ENCODE data around the gene ARID4A.
"Not testable (repeated sequence)": the region's sequence is repeated elsewhere in the genome, so short reads cannot be mapped to it uniquely, and the experiment has no call there.

ARID4A gene

GRCh38 chr14:58298477-58299400 lies at the start of gene ARID4A:
Gene ARID4A (plus strand): TSS chr14:58298555. CDS start chr14:58299855, 1,300 bp downstream.
- peak within 1 kb of the TSS; percentile 98 for H3K4me3 ChIP-seq (ENCODE audit: low read depth, low read length)
- H3K27me3 ChIP-seq (ENCODE audit: insufficient read depth, low read depth, severe bottlenecking), result no peaks in the 10 kb centered on the region
- no peak for TF ChIP-seq CTCF (IDR thresholded peaks at IDR 0.05; ENCODE audit: low read depth, low read length)
- H3K27ac ChIP-seq, result peak within 1 kb of the TSS; percentile 99
- peak; percentile 92 for DNase-seq
- peaks cover 34% of the 10 kb centered on the region for H3K36me3 ChIP-seq
- H3K9me3 ChIP-seq (ENCODE audit: severe bottlenecking), result no peaks in the 10 kb centered on the region

- Histone ChIP-seq H3K27ac (no peak overlapping the region), H3K27me3 (ENCODE audit: insufficient read depth, low read depth, severe bottlenecking) (no peaks in the 10 kb centered on the region), H3K9me3 (ENCODE audit: severe bottlenecking) (no peaks in the 10 kb centered on the region), H3K36me3 (peaks cover 76% of the 10 kb centered on the region), H3K4me3 (ENCODE audit: low read depth, low read length) (no peak overlapping the region)
- no peak for DNase-seq
- no peak for TF ChIP-seq CTCF (IDR thresholded peaks at IDR 0.05; ENCODE audit: low read depth, low read length)
These were observed 48.7 kb upstream of the ARID4A start for GRCh38 chr14:58249611-58250010.

- H3K27ac ChIP-seq, result no peak overlapping the region
- H3K27me3 ChIP-seq (ENCODE audit: insufficient read depth, low read depth, severe bottlenecking), result no peaks in the 10 kb centered on the region
- no peaks in the 10 kb centered on the region for H3K9me3 ChIP-seq (ENCODE audit: severe bottlenecking)
- no peak for TF ChIP-seq CTCF (IDR thresholded peaks at IDR 0.05; ENCODE audit: low read depth, low read length)
- peaks cover 78% of the 10 kb centered on the region for H3K36me3 ChIP-seq
- DNase-seq, result no peak
- no peak overlapping the region for H3K4me3 ChIP-seq (ENCODE audit: low read depth, low read length)
These were observed 40.2 kb upstream of the ARID4A start for GRCh38 chr14:58258156-58258555.

- peaks cover 92% of the 10 kb centered on the region for H3K36me3 ChIP-seq
These were observed 36.4 kb upstream of the ARID4A start for GRCh38 chr14:58262005-58262404.

GRCh38 chr14:58265401-58265800 lies 33.0 kb upstream of the ARID4A start:
- H3K36me3 ChIP-seq, result peaks cover 96% of the 10 kb centered on the region
- H3K27me3 ChIP-seq (ENCODE audit: insufficient read depth, low read depth, severe bottlenecking), result no peaks in the 10 kb centered on the region
- no peak for DNase-seq
- no peak overlapping the region for H3K27ac ChIP-seq
- no peak overlapping the region for H3K4me3 ChIP-seq (ENCODE audit: low read depth, low read length)
- TF ChIP-seq CTCF (IDR thresholded peaks at IDR 0.05; ENCODE audit: low read depth, low read length), result no peak
- no peaks in the 10 kb centered on the region for H3K9me3 ChIP-seq (ENCODE audit: severe bottlenecking)

More at GRCh38 chr14:58262005-58262404, 36.4 kb upstream of the ARID4A start:
- H3K4me3 ChIP-seq (ENCODE audit: low read depth, low read length); H3K27ac ChIP-seq; H3K9me3 ChIP-seq (ENCODE audit: severe bottlenecking); H3K27me3 ChIP-seq (ENCODE audit: insufficient read depth, low read depth, severe bottlenecking): not testable (repeated sequence)
- peak; percentile 14 for DNase-seq

GRCh38 chr14:58270628-58271027 lies 27.7 kb upstream of the ARID4A start:
- no peak for DNase-seq
- no peak overlapping the region for H3K4me3 ChIP-seq (ENCODE audit: low read depth, low read length)
- TF ChIP-seq CTCF (IDR thresholded peaks at IDR 0.05; ENCODE audit: low read depth, low read length), result no peak
- H3K9me3 ChIP-seq (ENCODE audit: severe bottlenecking), result no peaks in the 10 kb centered on the region
- peaks cover 83% of the 10 kb centered on the region for H3K36me3 ChIP-seq
- H3K27ac ChIP-seq, result no peak overlapping the region
- H3K27me3 ChIP-seq (ENCODE audit: insufficient read depth, low read depth, severe bottlenecking), result no peaks in the 10 kb centered on the region

Measured in WERI-Rb-1 (cell line).